Liver (tissue), 9 donors: ENCODE data around the gene MRFAP1. TPM values are rescaled to one million over a fixed set of nuclear protein-coding genes. Genes with fewer than 3 reads are reported as not detected.

Experiments used
- DNase-seq: peaks from one replicate; pipeline ENCODE4 v3.0.0-alpha.2; 2017; ENCODE audit warnings: low spot score
- H3K27ac ChIP-seq, 2 donors: one replicate each; pipeline ENCODE4 v1.7.0; 2013; ENCODE audit warnings: inconsistent platforms in 2 of 2, low read length in 2 of 2, control low read depth in 1 of 2, low read depth in 1 of 2, mild to moderate bottlenecking in 1 of 2
- H3K27me3 ChIP-seq, 4 donors: one replicate each; pipeline versions ENCODE4 v1.6.1 to v1.7.0; 2013; ENCODE audit warnings: low read length in 3 of 4, inconsistent platforms in 1 of 4, mild to moderate bottlenecking in 1 of 4, moderate library complexity in 1 of 4; ENCODE audit not compliant: control insufficient read depth in 4 of 4, insufficient read depth in 4 of 4
- H3K36me3 ChIP-seq, 4 donors: one replicate each; pipeline versions ENCODE4 v1.6.1 to v1.7.0; 2013; ENCODE audit warnings: low read length in 3 of 4, mild to moderate bottlenecking in 3 of 4, low read depth in 1 of 4, moderate library complexity in 1 of 4; ENCODE audit not compliant: control insufficient read depth in 4 of 4, insufficient read depth in 3 of 4
- H3K4me1 ChIP-seq, 4 donors: one replicate each; pipeline versions ENCODE4 v1.6.1 to v1.7.0; 2013; ENCODE audit warnings: low read length in 3 of 4, mild to moderate bottlenecking in 3 of 4, moderate library complexity in 1 of 4; ENCODE audit not compliant: control insufficient read depth in 4 of 4, insufficient read depth in 4 of 4
- H3K4me3 ChIP-seq, 3 donors: one replicate each; pipeline versions ENCODE4 v1.6.1 to v1.7.0; 2013; ENCODE audit warnings: low read length in 3 of 3, control low read depth in 1 of 3, low read depth in 1 of 3, mild to moderate bottlenecking in 1 of 3
- H3K9ac ChIP-seq, 2 donors: one replicate each; pipeline ENCODE4 v1.7.0; 2013; ENCODE audit warnings: low read length in 2 of 2, mild to moderate bottlenecking in 2 of 2, moderate library complexity in 2 of 2, control low read depth in 1 of 2, low read depth in 1 of 2
- H3K9me3 ChIP-seq, 4 donors: one replicate each; pipeline versions ENCODE4 v1.6.1 to v1.7.0; 2013; ENCODE audit warnings: low read length in 3 of 4; ENCODE audit not compliant: control insufficient read depth in 4 of 4
- ATF3 ChIP-seq: IDR thresholded peaks from 2 replicates; pipeline ENCODE4 v1.6.1; 2016; ENCODE audit warnings: antibody characterized with exemption
- EGR1 ChIP-seq, 2 donors: IDR thresholded peaks; 2 replicates each; pipeline ENCODE4 v1.6.1; 2016 to 2018; ENCODE audit warnings: antibody characterized with exemption in 2 of 2, low read depth in 2 of 2
- FOXA1 ChIP-seq: IDR thresholded peaks from 2 replicates; pipeline ENCODE4 v1.6.1; 2016; ENCODE audit warnings: antibody characterized with exemption
- FOXA2 ChIP-seq: IDR thresholded peaks from 2 replicates; pipeline ENCODE4 v1.6.1; 2016; ENCODE audit warnings: antibody characterized with exemption
- GABPA ChIP-seq, 2 donors: IDR thresholded peaks in 1 of 2; conservative IDR thresholded peaks in 1 of 2; 2 replicates each; pipeline ENCODE4 v1.6.1; 2016; ENCODE audit warnings: antibody characterized with exemption in 2 of 2, mild to moderate bottlenecking in 1 of 2, moderate library complexity in 1 of 2
- HNF4A ChIP-seq, 2 donors: conservative IDR thresholded peaks; 2 replicates each; pipeline ENCODE4 v1.6.1; 2016; ENCODE audit warnings: antibody characterized with exemption in 2 of 2, mild to moderate bottlenecking in 2 of 2
- HNF4G ChIP-seq: IDR thresholded peaks from 2 replicates; pipeline ENCODE4 v1.6.1; 2016; ENCODE audit warnings: antibody characterized with exemption
- JUND ChIP-seq, 2 donors: IDR thresholded peaks; 2 replicates each; pipeline ENCODE4 v1.6.1; 2016; ENCODE audit warnings: antibody characterized with exemption in 2 of 2
- NR2F2 ChIP-seq: IDR thresholded peaks from 2 replicates; pipeline ENCODE4 v1.6.1; 2016; ENCODE audit warnings: antibody characterized with exemption
- RAD21 ChIP-seq, 2 donors: IDR thresholded peaks; 2 replicates each; pipeline ENCODE4 v1.6.1; 2016; ENCODE audit warnings: antibody characterized with exemption in 2 of 2, mild to moderate bottlenecking in 2 of 2
- REST ChIP-seq: IDR thresholded peaks from 2 replicates; pipeline ENCODE4 v1.6.1; 2016; ENCODE audit warnings: antibody characterized with exemption, mild to moderate bottlenecking
- RXRA ChIP-seq, 2 donors: IDR thresholded peaks; 2 replicates each; pipeline ENCODE4 v1.6.1; 2017 to 2018; ENCODE audit warnings: antibody characterized with exemption in 2 of 2, mild to moderate bottlenecking in 1 of 2
- SP1 ChIP-seq: IDR thresholded peaks from 2 replicates; pipeline ENCODE4 v1.6.1; 2018; ENCODE audit warnings: antibody characterized with exemption, mild to moderate bottlenecking
- TAF1 ChIP-seq: conservative IDR thresholded peaks from 2 replicates; pipeline ENCODE4 v1.6.1; 2016; ENCODE audit warnings: antibody characterized with exemption, mild to moderate bottlenecking
- YY1 ChIP-seq: IDR thresholded peaks from 2 replicates; pipeline ENCODE4 v1.6.1; 2016; ENCODE audit warnings: antibody characterized with exemption, mild to moderate bottlenecking
- ZBTB33 ChIP-seq: IDR thresholded peaks from 2 replicates; pipeline ENCODE4 v1.6.1; 2016; ENCODE audit warnings: antibody characterized with exemption
- WGBS: extraction: QIAGEN DNeasy Blood & Tissue Kit; methylation state at CpG from one replicate; pipeline ENCODE4 v1.1.7; 2013; 5-methylcytosine and 5-hydroxymethylcytosine counted together
- polyA plus RNA-seq, 2 donors: library from polyadenylated mRNA; stranded (reverse) in 1 of 2; unstranded in 1 of 2; fragments of 200-250 nt in 1 of 2; fragments of >200 nt in 1 of 2; fragmentation: Nextera tagmentation in 1 of 2; extraction: Ambion mirVana in 1 of 2; gene quantifications; one replicate each; pipeline versions ENCODE4 v1.2.1 to v1.2.3, GENCODE V29; 2013 to 2015
- total RNA-seq, 2 donors: library from RNA; depleted of rRNA; stranded (reverse); fragments of >200 nt; gene quantifications; one replicate each; pipeline ENCODE4 v1.2.3, GENCODE V29; 2014
- TF ChIP-seq, protein P1 (sequence below): fragments of 150-350 bp; IDR thresholded peaks from 2 replicates; pipeline ENCODE4 v1.5.1; 2017; ENCODE audit warnings: improper control_type of control experiment, low read depth, low read length; ENCODE audit not compliant: missing input control
- TF ChIP-seq, protein P2 (sequence below): IDR thresholded peaks from 2 replicates; pipeline ENCODE4 v1.6.1; 2016; ENCODE audit warnings: antibody characterized with exemption
- donor health status: healthy.
- donor health status: healthy.
- donor health status: healthy.
- donor health status: healthy.
- donor health status: healthy.

Gene MRFAP1
- total and polyA plus RNA-seq, 4 donors, result 78.5 to 176 (median 104) TPM

DNA sequence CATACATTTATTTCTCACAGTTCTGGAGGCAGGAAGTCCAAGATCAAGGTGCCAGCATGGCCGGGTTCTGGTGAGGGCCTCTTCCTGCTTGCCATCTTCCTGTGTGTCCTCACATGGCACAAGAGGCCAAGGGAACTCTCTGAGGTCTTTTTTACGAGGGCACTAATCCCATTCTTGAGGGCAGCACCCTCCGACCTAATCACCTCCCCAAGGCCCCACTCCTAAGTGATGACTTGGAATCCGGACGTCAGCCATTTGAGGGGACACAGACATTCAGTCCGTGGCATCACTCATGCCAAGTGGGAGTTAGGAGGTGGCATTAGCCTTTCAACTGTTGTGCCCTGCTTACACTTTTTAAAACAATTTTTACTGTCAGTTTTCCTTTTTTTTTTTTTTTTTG, 38.2 kb upstream of the MRFAP1 start:
- peaks cover 0 to 6% (median 3%) of the 10 kb centered on the region in 4 donors for H3K9me3 ChIP-seq
- no peak for TF ChIP-seq GABPA (IDR thresholded peaks at IDR 0.05 in 1 of 2, conservative IDR thresholded peaks at IDR 0.05 in 1 of 2)
- TF ChIP-seq, protein P1, sequence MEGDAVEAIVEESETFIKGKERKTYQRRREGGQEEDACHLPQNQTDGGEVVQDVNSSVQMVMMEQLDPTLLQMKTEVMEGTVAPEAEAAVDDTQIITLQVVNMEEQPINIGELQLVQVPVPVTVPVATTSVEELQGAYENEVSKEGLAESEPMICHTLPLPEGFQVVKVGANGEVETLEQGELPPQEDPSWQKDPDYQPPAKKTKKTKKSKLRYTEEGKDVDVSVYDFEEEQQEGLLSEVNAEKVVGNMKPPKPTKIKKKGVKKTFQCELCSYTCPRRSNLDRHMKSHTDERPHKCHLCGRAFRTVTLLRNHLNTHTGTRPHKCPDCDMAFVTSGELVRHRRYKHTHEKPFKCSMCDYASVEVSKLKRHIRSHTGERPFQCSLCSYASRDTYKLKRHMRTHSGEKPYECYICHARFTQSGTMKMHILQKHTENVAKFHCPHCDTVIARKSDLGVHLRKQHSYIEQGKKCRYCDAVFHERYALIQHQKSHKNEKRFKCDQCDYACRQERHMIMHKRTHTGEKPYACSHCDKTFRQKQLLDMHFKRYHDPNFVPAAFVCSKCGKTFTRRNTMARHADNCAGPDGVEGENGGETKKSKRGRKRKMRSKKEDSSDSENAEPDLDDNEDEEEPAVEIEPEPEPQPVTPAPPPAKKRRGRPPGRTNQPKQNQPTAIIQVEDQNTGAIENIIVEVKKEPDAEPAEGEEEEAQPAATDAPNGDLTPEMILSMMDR, result no peak
- TF ChIP-seq ATF3, result no peak
- TF ChIP-seq NR2F2, result no peak
- no peak for TF ChIP-seq ZBTB33
- TF ChIP-seq EGR1 (IDR thresholded peaks at IDR 0.05; ENCODE audit: low read depth in 2 of 2), result no peak
- TF ChIP-seq RAD21 (IDR thresholded peaks at IDR 0.05), result no peak
- no peak for TF ChIP-seq REST
- TF ChIP-seq YY1, result no peak
- no peak for TF ChIP-seq TAF1
- TF ChIP-seq HNF4A (conservative IDR thresholded peaks at IDR 0.05), result no peak
- TF ChIP-seq FOXA1, result no peak
- no peak for TF ChIP-seq SP1
- TF ChIP-seq FOXA2, result no peak
- no peak for TF ChIP-seq JUND (IDR thresholded peaks at IDR 0.05)
- no peak for TF ChIP-seq RXRA (IDR thresholded peaks at IDR 0.05)
- TF ChIP-seq, protein P2, sequence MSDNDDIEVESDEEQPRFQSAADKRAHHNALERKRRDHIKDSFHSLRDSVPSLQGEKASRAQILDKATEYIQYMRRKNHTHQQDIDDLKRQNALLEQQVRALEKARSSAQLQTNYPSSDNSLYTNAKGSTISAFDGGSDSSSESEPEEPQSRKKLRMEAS, result no peak
- TF ChIP-seq HNF4G, result no peak
- H3K4me3 ChIP-seq, result no peak overlapping the region
- no peak for DNase-seq
- no peak overlapping the region for H3K9ac ChIP-seq
- WGBS, result 96% methylated on average over 6 of the region's 6 CpGs
- no peaks in the 10 kb centered on the region for H3K27me3 ChIP-seq
- no peak overlapping the region for H3K27ac ChIP-seq
- H3K4me1 ChIP-seq, result no peaks in the 10 kb centered on the region
- H3K36me3 ChIP-seq, result peaks cover 5 to 43% (median 28%) of the 10 kb centered on the region in 4 donors
